ENCODE data around the gene DHCR7. TPM values are rescaled to one million over a fixed set of nuclear protein-coding genes. Genes with fewer than 3 reads are reported as not detected.

The DHCR7 gene
- total RNA-seq, 1 donor from 2014 or later = 58.3 TPM

- no peak for DNase-seq (ENCODE audit: extremely low read depth, low read depth, low spot score)
Observed at GRCh38 chr11:71478528-71478840, 30.3 kb upstream of the DHCR7 start.

GRCh38 chr11:71477641-71478527, 29.7 kb upstream of the DHCR7 start:
- DNase-seq (ENCODE audit: extremely low read depth, low read depth, low spot score) = no peak

- DNase-seq (ENCODE audit: extremely low read depth, low read depth, low spot score) = no peak
Observed at GRCh38 chr11:71476926-71477640, 28.9 kb upstream of the DHCR7 start.

- DNase-seq (ENCODE audit: extremely low read depth, low read depth, low spot score) = no peak
Observed at GRCh38 chr11:71476031-71476430, 27.8 kb upstream of the DHCR7 start.

DNA sequence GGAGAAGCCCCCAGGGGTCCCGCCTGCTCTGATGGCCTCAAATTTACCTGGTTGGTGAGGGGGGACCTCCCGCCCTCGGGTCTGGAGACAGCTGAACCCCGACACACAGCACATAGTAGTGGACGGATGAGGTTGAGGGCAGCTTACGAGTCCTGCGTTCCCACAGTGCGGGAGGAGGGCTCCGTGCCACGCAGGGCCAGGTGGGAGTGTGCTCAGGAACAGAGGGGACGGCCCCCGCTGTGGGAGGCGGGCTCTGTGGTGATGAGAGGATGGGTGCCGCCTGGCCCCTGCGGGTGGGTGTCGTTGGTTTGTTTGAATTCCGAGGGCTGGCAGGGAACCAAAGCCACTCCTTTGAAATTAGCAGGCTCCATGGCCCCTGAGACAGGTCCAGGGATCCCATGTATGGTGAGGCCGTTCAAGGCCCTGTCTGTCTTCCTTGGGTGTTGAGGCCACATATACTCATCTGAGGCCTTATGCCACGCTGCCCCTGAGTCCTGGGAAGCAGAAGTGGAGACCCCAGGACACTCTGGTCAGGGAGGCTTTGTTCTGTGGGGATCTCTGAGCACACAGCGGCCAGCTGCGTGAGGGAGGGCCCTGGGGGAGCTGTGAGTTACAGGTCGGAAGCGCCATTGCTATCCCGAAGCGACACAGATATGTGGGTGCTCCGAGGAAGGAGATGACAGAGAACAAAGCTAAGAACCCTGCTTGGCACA, 26.7 kb upstream of the DHCR7 start:
- DNase-seq (ENCODE audit: extremely low read depth, low read depth, low spot score) = no peak

DNA sequence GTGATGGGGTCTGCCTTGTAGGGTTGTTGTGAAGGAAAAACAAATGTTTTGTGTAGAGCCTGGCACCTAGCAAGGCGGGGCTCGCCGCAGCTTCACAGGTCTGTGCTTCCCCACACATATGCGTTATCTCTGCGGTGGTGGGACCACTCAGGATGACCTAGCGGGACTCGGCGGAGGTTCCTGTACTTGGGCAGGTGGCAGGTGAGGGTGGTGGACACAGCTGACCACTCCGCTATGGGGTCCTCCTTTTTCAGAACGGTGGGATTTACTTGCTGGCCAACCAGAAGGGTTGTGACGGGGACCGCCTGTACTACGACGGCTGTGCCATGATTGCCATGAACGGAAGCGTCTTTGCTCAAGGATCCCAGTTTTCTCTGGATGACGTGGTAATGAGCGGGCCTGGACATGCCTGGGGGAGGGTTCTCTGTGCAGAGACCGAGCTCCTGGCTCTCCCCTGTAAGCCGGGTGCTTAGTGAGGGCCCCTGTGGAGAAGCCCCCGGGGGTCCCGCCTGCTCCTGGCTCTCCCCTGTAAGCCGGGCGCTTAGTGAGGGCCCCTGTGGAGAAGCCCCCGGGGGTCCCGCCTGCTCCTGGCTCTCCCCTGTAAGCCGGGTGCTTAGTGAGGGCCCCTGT, 26.1 kb upstream of the DHCR7 start:
- no peak for DNase-seq (ENCODE audit: extremely low read depth, low read depth, low spot score)

DNA sequence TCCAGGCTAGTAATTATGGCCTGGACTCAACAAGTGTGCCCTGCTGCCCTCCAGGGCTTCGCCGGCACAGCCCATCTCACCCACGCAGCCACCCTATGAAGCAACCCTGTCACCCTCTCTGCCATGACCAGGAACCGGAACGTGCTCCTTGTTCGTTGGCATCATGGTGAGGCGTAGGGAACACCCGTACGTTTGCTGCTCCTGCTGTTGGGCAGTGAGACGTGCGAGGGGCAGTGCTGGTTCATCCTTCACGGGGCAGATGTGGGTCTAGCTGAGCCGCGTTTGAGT, 25.5 kb upstream of the DHCR7 start:
- no peak for DNase-seq (ENCODE audit: extremely low read depth, low read depth, low spot score)

DNA sequence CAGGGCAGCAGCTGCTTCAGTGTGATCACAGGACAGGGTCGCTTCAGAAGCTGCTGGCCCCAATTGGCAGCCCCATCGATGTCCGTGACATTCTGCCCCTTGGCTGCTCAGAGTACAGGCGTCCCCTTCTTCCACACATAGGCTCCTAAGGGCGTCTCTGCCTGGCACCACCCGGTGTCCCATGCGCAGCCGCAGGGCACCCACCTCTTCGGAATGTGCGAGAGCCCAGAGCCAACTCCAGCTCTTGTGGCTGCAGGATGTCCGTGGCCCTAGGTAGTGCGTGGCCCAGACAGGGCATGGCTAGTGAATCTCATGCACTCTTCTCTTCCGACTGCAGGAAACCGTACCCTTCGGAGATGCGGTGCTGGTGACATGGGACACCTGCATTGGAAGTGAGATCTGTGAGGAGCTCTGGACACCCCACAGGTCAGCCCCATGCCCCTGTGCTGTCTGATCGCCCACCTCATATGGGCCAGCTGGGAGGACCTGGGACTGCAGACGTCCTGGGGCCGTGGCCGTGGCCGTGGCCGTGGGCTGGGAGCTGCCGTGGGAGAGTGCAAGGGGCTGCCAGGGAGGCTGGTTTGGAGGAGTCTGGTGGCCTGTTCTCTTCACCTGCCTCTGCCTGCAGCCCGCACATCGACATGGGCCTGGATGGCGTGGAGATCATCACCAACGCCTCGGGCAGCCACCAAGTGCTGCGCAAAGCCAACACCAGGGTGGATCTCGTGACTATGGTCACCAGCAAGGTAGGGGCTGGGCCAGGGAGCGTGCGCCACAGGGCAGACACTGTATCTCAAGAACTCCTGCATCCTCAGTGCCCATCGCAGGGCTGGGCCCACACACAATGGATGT, 25.0 kb upstream of the DHCR7 start:
- DNase-seq (ENCODE audit: extremely low read depth, low read depth, low spot score) = no peak

DNA sequence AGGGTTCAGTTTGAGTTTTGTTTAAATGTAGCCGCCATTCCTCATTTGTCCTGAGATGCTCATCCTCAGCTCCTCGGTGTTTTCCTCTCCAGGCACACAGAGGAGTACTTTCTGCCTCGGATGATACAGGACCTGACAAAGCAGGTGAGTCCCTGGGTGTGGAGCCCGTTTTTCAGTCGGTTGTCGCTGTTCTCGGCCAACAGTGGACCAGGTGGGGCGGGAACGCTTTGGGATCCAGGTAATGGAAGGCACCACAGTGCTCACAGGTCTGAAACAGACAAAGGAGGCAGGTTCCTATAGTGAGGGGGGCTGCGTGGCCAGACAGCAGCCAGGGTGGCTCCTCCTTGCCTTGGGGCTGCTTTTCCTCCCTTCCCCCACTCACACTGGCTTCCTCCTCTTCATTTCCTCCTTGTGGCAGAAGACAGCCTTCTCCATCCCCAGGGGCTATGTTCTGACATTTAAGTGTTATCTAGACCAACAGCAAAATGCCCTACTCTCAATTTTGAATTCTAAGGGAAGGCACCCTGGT, 24.2 kb upstream of the DHCR7 start:
- DNase-seq (ENCODE audit: extremely low read depth, low read depth, low spot score) = no peak

DNA sequence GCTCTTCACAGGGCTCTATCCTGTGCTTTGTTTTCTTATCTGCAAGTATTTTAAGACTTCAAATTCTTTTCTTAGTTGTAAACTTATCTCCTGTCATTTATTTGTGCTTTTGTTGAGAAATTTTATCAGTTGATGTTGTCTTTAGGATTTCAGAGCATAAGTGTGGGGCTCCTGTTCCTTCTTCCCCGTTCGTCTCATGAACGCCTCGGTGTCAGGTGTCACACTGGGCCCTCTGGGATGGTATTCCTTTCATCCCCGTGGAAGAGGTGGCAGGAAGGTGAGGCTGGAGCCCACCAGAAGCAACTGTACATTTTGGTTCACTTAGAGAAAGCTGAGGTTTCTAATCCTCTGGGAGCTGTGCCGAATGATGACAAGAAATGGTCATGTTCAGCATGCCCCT, 22.8 kb upstream of the DHCR7 start:
- DNase-seq (ENCODE audit: extremely low read depth, low read depth, low spot score) = no peak

DNA sequence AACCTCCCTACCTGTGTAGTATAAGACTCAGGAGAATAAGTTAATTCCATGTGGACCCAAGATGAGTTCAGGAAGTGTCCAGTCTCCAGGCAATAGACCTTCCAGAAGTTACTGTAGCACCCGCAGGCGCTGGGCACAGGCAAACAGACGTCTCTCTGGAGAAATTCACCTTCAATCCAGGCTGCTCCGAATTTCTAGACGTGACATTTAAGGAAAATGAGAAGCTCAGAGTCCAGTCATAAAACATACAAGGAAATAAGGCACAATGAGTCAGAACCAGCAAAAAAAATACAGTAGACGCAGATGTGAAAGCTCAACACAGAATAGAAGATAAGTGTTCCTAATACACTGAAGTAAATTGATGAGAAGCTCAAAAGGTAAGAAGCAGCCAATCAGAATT, 19.0 kb upstream of the DHCR7 start:
- no peak for DNase-seq (ENCODE audit: extremely low read depth, low read depth, low spot score)

GRCh38 chr11:71466358-71466757, 18.2 kb upstream of the DHCR7 start:
- no peak for DNase-seq (ENCODE audit: extremely low read depth, low read depth, low spot score)

GRCh38 chr11:71465054-71465453, 16.9 kb upstream of the DHCR7 start:
- DNase-seq (ENCODE audit: extremely low read depth, low read depth, low spot score) = no peak

DNA sequence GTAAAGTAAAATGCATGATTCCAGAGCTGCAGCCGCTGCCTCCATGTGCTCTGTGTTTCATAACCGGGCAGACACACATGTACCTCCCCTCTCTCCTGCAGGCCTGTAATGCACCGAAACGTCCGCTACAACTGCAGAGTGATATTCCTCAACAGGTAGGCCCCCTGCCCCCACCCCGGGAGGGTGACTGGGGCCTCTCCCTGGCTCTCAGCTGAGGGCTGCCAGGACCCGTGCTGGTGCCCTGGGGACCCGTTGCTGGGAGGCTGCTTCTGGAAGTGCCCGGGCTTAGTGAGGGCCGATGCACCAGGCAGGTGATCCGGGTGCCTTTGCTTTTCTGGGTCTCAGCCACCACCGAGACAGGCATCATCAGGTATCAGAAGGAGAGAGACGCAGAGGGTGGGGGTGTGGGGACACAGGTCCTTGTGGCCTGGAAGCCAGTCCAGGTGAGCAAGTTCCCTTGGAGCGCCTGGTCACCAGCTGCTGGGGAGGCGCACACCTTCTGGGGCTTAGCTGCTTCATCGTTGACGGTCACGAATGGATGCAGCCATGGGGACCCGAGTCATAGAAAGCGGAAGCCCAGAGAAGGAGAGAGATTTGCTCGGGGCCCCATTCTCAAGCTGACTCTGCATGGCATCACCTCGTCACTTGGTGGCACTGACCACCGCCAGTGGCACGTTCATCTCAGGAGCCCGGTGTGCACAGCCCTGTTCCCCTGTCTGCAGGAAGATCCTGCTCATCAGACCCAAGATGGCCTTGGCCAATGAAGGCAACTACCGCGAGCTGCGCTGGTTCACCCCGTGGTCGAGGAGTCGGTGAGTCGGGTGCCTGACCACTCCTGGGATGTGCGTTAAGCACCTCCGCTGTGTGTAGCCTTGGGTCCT, 15.4 kb upstream of the DHCR7 start:
- no peak for DNase-seq (ENCODE audit: extremely low read depth, low read depth, low spot score)

DNA sequence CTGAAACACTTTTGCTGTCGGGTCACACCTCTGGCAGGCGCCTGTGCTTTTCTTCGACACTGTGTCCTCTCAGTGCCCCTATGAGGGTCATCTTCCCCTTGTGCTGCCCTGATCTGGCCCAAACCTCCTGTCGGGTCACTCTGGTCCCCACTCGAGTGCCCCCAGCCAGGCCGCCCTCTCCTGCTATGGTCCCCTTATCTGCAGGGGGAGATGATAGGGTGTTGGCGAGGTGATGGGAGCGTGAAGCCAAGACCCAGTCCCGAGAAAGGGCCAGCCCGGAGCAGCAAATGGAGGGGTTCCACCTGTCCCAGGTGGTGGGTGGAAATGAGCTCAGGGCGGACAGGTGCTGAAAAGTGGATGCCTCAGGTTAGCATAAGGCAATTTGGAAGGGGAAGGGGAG, 14.5 kb upstream of the DHCR7 start:
- no peak for DNase-seq (ENCODE audit: extremely low read depth, low read depth, low spot score)

- no peak for DNase-seq (ENCODE audit: extremely low read depth, low read depth, low spot score)
Observed at GRCh38 chr11:71461696-71462095, 13.5 kb upstream of the DHCR7 start.

DNA sequence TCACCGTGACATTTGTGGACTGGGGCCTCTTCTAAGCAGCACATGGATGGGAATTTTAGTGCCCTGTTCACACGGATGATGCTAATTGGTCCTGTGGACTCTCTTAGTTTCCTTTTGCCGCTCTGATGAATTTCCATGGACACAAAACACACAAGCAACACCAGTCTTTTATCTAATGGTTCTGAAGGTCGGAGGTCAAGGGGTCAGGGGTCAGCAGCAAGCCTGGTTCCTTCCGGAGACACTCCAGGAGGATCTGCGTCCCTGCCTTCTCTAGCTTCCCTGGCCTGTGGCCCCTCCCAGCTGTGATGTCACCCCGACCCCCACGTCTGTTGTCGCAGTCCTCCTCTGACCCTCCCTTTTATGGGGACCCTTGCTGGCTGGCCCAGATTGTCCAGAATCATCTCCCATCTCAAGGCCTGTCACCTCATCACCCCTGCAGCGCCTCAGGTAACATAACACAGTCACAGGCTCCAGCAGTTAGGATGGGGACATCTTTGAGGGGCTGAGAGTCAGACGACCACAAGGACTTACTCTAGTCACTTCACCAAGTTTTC, 11.7 kb upstream of the DHCR7 start:
- no peak for DNase-seq (ENCODE audit: extremely low read depth, low read depth, low spot score)

- no peak for DNase-seq (ENCODE audit: extremely low read depth, low read depth, low spot score)
Observed at GRCh38 chr11:71459076-71459766, 11.0 kb upstream of the DHCR7 start.
